Thoracic aorta (tissue), 2 donors: Measurements from ENCODE around the gene OTOA. TPM values are rescaled to one million over a fixed set of nuclear protein-coding genes. Genes with fewer than 3 reads are reported as not detected.
"Not testable (repeated sequence)": the region's sequence is repeated elsewhere in the genome, so short reads cannot be mapped to it uniquely, and the experiment has no call there.

ENCODE experiments used
- ATAC-seq: fragments of 150-250 bp; one replicate; pipeline ENCODE4 v1.8.0; 2017; ENCODE audit warnings: low read depth; ENCODE audit not compliant: insufficient number of reproducible peaks, low FRiP score
- DNase-seq: peaks from one replicate; pipeline ENCODE4 v3.0.0-alpha.2; 2020; ENCODE audit warnings: low spot score
- H3K27ac ChIP-seq, 2 donors: fragments of 200-600 bp; sonication (generic); 1 replicate in 1 of 2; 2 replicates in 1 of 2; pipeline ENCODE4 v1.5.1; 2016; ENCODE audit warnings: mild to moderate bottlenecking in 2 of 2, moderate library complexity in 2 of 2
- H3K27me3 ChIP-seq: fragments of 200-600 bp; sonication (generic); replicated peaks from 2 replicates; pipeline ENCODE4 v1.6.0; 2016; ENCODE audit warnings: mild to moderate bottlenecking; ENCODE audit not compliant: insufficient read depth
- H3K36me3 ChIP-seq: fragments of 200-600 bp; sonication (generic); one replicate; pipeline ENCODE4 v1.5.1; 2016
- H3K4me1 ChIP-seq, 2 donors: fragments of 200-600 bp; sonication (generic); 1 replicate in 1 of 2; 2 replicates in 1 of 2; pipeline versions ENCODE4 v1.5.1 to v1.6.0; 2016; ENCODE audit warnings: low read depth in 2 of 2, mild to moderate bottlenecking in 1 of 2; ENCODE audit not compliant: control insufficient read depth in 1 of 2
- H3K4me3 ChIP-seq: fragments of 200-600 bp; sonication (generic); 2 replicates; pipeline ENCODE4 v1.5.1; 2016; ENCODE audit warnings: mild to moderate bottlenecking
- H3K9me3 ChIP-seq: fragments of 200-600 bp; sonication (generic); 2 replicates; pipeline ENCODE4 v1.5.1; 2016
- total RNA-seq, 2 donors: library from RNA; depleted of rRNA; stranded (reverse); fragments of >200 nt; gene quantifications; one replicate each; pipeline versions ENCODE4 v1.1.0 to v1.2.3, GENCODE V29; 2016
- TF ChIP-seq, protein P1 (sequence below): fragments of 200-600 bp; sonication (generic); IDR thresholded peaks from one replicate; pipeline ENCODE4 v1.5.1; 2019; ENCODE audit warnings: antibody characterized with exemption

The OTOA gene
- total RNA-seq, 2 donors from 2014 or later = 0.21 TPM; not detected in 1

DNA sequence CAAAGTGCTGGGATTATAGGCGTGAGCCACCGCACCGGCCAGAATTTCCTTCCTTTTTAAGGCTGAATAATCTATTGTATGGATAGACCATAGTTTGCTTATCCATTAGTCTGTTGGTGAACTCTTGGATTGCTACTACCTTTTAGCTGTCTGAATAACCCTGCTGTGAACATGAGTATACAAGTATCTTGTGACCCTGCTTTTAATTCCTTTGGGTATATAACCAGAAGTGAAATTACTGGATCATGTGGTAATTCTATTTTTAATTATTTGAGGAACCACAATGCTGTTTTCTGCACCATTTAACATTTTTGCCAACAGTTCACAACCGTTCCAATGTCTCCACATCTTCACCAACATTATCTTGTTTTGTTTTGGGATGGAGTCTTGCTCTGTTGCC lies 4.6 kb upstream of the OTOA start:
- ATAC-seq = no peak
- Histone ChIP-seq H3K4me1 (peaks cover 3 to 4% of the 10 kb centered on the region in 2 donors), H3K4me3 (no peak overlapping the region), H3K27me3 (peaks cover under 1% of the 10 kb centered on the region), H3K9me3 (no peaks in the 10 kb centered on the region), H3K36me3 (no peaks in the 10 kb centered on the region), H3K27ac (no peak overlapping the region)
- TF ChIP-seq, protein P1, sequence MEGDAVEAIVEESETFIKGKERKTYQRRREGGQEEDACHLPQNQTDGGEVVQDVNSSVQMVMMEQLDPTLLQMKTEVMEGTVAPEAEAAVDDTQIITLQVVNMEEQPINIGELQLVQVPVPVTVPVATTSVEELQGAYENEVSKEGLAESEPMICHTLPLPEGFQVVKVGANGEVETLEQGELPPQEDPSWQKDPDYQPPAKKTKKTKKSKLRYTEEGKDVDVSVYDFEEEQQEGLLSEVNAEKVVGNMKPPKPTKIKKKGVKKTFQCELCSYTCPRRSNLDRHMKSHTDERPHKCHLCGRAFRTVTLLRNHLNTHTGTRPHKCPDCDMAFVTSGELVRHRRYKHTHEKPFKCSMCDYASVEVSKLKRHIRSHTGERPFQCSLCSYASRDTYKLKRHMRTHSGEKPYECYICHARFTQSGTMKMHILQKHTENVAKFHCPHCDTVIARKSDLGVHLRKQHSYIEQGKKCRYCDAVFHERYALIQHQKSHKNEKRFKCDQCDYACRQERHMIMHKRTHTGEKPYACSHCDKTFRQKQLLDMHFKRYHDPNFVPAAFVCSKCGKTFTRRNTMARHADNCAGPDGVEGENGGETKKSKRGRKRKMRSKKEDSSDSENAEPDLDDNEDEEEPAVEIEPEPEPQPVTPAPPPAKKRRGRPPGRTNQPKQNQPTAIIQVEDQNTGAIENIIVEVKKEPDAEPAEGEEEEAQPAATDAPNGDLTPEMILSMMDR = no peak
- DNase-seq = no peak

DNA sequence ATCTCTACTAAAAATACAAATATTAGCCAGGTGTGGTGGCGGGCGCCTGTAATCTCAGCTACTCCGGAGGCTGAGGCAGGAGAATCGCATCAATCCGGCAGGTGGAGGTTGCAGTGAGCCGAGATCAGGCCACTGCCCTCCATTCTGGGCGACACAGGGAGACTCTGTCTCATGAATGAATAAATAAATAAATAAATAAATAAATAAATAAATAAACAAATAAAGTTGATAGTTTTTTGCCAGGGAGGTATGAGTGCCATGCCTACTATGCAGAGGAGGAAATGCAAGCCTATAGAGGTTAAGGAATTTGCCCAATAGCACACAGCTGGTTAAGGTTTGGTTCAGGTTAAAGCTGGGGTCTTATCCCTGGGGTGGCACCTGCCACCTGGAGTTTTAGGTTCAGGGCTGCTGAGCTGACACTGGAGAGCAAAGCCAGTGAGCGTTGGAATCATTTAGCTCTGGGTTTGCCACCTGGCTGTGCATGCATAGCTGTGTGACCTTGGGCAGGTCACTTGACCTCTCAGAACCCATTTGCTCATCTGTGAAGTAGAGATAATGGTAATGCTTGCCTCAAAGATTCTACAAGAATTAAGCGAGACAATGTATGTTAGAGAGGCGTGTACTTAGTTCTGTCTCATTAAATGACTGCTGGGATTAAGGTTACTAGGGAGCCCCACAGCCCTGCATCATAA lies 1.2 kb downstream of the OTOA start:
- H3K27ac ChIP-seq = no peak overlapping the region
- peaks cover 6% of the 10 kb centered on the region for H3K27me3 ChIP-seq
- TF ChIP-seq, protein P1 = no peak
- DNase-seq (no peak), ATAC-seq (no peak)
- no peaks in the 10 kb centered on the region for H3K36me3 ChIP-seq
- peaks cover 5 to 6% of the 10 kb centered on the region in 2 donors for H3K4me1 ChIP-seq
- H3K9me3 ChIP-seq = no peaks in the 10 kb centered on the region
- no peak overlapping the region for H3K4me3 ChIP-seq

DNA sequence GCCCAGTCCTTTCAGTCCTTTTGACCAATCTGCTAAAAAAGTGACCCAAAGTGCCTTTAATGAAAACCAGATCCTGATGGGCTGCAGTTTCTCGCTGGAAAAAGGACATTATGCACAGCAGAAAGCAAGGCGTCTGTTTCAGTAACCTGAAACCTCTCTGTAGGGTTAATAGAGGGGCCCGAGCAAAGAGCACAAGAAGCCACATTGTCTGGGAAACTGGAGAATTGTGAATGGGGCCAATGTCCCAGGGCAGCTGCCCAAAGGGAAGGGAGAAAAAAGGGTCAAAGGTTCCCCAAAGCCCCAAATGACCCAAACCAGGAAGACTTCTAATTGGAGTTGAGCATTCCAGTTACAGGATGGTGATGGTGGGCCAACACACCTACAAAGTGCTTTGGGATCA lies 3.0 kb downstream of the OTOA start:
- DNase-seq (no peak), ATAC-seq (no peak)
- Histone ChIP-seq H3K4me1 (peaks cover 5 to 6% of the 10 kb centered on the region in 2 donors), H3K9me3 (no peaks in the 10 kb centered on the region), H3K36me3 (no peaks in the 10 kb centered on the region), H3K27ac (no peak overlapping the region), H3K27me3 (peaks cover 6% of the 10 kb centered on the region), H3K4me3 (no peak overlapping the region)
- TF ChIP-seq, protein P1 = no peak

DNA sequence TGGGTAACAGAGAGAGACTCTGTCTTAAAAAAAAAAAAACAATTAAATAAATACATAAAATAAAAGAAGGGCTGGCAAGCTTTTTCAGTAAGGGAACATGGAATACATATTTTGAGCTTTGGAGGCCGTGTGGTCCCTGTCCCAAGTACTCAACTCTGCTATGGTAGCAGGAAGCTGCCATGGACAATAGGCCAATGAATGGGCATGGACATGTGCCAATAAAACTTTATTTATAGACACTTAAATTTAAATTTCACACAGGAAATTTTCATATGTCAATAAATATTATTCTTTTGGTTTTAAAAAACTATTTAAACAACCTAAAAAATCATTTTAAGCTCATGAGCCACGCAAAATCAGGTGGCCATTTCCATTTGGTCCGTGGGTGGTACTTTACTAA lies 3.8 kb downstream of the OTOA start:
- ATAC-seq (no peak), DNase-seq (no peak)
- H3K4me1 ChIP-seq = peaks cover 5 to 6% of the 10 kb centered on the region in 2 donors
- H3K9me3 ChIP-seq = no peaks in the 10 kb centered on the region
- H3K27me3 ChIP-seq = peaks cover 6% of the 10 kb centered on the region
- H3K27ac ChIP-seq = no peak overlapping the region
- no peaks in the 10 kb centered on the region for H3K36me3 ChIP-seq
- no peak overlapping the region for H3K4me3 ChIP-seq
- TF ChIP-seq, protein P1 = no peak

DNA sequence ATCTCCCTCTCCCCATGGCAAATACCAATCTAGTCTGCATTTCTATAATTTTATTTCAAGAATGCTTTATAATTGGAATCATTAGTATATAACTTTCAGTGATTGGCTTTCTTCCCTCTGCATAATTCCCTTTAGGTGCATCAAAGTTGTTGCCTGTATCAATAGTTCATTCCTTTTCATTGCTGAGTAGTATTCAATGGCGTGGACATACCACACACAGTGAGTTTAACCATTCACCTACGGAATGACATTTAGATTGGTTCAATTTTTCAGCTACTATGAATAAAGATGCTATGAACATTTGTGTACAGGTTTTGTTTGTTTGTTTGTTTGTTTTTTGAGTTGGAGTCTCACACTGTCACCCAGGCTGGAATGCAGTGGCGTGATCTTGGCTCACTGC lies 9.7 kb downstream of the OTOA start:
- Histone ChIP-seq H3K9me3 (peaks cover 4% of the 10 kb centered on the region), H3K27me3 (no peaks in the 10 kb centered on the region), H3K36me3 (no peaks in the 10 kb centered on the region), H3K4me3 (no peak overlapping the region), H3K4me1 (no peaks in the 10 kb centered on the region), H3K27ac (no peak overlapping the region)
- ATAC-seq (no peak), DNase-seq (no peak)
- TF ChIP-seq, protein P1 = no peak

DNA sequence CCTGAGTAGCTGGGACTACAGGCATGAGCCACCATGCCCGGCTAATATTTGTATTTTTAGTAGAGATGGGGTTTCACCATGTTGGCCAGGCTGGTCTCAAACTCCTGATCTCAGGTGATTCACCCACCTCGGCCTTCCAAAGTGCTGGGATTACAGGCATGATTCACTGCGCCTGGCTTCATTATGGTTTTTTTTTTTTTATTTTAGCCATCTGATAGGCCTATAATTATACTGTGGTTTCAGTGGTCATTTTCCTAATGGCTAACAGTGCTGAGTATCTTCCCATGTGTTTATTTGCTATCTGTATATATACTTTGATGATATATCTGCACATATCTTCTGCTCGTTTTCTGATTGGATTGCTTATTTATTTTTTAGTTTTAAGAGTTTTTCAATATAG lies 10.7 kb downstream of the OTOA start:
- not testable (repeated sequence) for H3K27ac ChIP-seq, ATAC-seq, H3K4me1 ChIP-seq, H3K4me3 ChIP-seq, DNase-seq, H3K27me3 ChIP-seq, H3K9me3 ChIP-seq, H3K36me3 ChIP-seq

DNA sequence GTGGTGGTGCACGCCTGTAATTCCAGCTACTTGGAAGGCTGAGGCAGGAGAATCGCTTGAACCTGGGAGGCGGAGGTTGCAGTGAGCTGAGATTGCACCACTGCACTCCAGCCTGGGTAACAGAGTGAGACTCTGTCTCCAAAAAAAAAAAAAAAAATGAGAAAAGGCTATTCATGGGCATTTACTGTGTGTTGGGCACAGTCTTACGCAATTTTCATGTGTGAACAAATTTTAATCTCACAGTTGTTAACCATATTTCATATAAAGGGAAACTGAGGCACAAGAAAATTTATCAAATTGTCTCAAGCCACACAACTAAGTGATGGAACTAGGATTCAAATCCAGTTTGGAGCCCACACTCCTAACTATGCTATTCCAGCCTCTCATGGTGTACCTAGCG lies 16.9 kb downstream of the OTOA start:
- not testable (repeated sequence) for H3K4me3 ChIP-seq, H3K27ac ChIP-seq, H3K36me3 ChIP-seq, H3K27me3 ChIP-seq, DNase-seq, ATAC-seq, H3K4me1 ChIP-seq, H3K9me3 ChIP-seq
